Rectal smooth muscle tissue (tissue), 1 donor: ENCODE measurements around the gene GPR176.

Source experiments
- H3K27ac ChIP-seq: one replicate; pipeline ENCODE4 v1.7.0; 2013; ENCODE audit warnings: low read depth, low read length, inconsistent platforms
- H3K27me3 ChIP-seq: one replicate; pipeline ENCODE4 v1.7.0; 2013; ENCODE audit warnings: low read length; ENCODE audit not compliant: control insufficient read depth, insufficient read depth
- H3K36me3 ChIP-seq: one replicate; pipeline ENCODE4 v1.7.0; 2013; ENCODE audit warnings: low read length; ENCODE audit not compliant: control insufficient read depth, insufficient read depth
- H3K4me1 ChIP-seq: one replicate; pipeline ENCODE4 v1.7.0; 2013; ENCODE audit warnings: low read length; ENCODE audit not compliant: control insufficient read depth, insufficient read depth
- H3K4me3 ChIP-seq: one replicate; pipeline ENCODE4 v1.7.0; 2013; ENCODE audit warnings: low read length
- H3K9ac ChIP-seq: one replicate; pipeline ENCODE4 v1.7.0; 2013; ENCODE audit warnings: low read length

The GPR176 gene

DNA sequence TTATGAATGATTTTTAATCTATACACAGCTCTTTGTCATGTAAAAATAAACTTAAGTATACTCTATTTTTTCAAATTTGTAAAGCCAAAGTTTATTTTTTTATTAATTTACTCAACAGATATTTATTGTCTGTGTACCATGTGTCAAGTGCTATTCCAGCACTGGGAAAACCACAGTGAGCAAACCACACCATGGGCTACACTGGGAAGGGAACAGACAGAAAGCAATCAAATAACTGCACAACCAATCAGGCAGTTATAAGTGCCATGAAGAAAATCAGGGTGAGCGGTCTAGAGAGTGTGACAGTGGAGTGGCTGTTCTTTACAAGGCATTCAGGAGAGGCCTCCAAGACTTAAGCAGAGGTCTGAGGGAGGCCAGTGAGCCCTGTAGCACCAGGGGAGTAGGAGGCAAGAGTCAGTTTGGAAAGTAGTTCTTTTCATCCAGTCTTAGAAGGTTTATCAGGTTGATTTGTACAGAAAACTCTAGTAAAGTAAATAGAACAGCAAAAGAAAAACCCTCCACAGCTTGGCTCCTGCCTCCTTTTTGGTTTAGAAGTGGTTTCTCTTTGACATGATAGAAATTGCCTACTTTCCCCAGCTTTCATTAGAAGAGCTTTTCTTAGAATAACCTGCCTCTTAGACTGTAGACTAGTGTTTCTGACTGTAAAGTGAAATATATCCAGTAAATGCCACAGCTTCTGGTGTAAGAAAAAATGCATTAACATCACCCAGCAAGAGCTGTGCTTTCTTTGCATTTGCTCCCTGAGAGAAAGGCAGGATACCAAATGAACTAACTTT is 27.5 kb upstream of the GPR176 start:
- Histone ChIP-seq H3K4me1 (no peaks in the 10 kb centered on the region), H3K27ac (no peak overlapping the region), H3K27me3 (no peaks in the 10 kb centered on the region), H3K4me3 (no peak overlapping the region), H3K9ac (no peak overlapping the region), H3K36me3 (peaks cover 9% of the 10 kb centered on the region)

DNA sequence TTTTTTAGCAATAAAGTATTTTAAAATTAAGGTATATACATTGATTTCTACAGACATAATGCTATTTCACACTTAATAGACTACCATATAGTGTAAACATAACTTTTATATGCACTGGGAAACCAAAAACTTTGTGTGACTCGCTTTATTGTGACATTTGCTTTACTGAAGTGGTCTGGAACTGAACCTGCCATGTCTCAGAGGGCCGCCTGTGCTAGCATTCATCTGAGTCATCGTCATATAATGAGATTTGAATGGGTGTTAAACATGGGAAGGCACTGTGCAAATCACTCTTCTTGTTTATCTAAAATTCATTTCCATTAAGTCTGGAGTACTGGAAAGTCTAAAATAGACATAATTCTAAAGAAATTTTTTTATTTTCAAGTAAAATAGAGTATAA is 26.8 kb upstream of the GPR176 start:
- H3K4me1 ChIP-seq = no peaks in the 10 kb centered on the region
- H3K36me3 ChIP-seq = peaks cover 9% of the 10 kb centered on the region
- no peak overlapping the region for H3K4me3 ChIP-seq
- H3K27ac ChIP-seq = no peak overlapping the region
- no peak overlapping the region for H3K9ac ChIP-seq
- H3K27me3 ChIP-seq = no peaks in the 10 kb centered on the region

DNA sequence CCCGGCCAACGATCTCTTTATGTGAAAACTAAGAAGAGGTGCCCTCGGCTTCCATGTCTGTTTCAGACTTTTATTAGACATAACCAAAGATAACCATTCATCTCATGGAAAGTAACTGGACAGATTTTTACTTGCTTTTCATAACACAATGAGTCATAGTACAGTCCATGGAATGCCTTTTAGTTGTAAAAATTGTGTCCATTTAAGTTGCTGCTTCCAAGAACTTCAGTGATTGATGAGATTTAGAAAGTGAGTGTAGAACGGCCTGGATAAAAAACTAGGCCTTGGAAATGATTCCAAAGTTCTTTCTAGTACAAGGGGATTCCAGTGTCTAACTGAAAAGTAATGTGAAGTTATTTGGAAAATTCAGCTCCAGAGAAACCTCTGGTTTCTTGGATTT is 24.7 kb upstream of the GPR176 start:
- Histone ChIP-seq H3K27ac (no peak overlapping the region), H3K4me3 (no peak overlapping the region), H3K9ac (no peak overlapping the region), H3K36me3 (peaks cover 18% of the 10 kb centered on the region), H3K27me3 (no peaks in the 10 kb centered on the region), H3K4me1 (no peaks in the 10 kb centered on the region)

DNA sequence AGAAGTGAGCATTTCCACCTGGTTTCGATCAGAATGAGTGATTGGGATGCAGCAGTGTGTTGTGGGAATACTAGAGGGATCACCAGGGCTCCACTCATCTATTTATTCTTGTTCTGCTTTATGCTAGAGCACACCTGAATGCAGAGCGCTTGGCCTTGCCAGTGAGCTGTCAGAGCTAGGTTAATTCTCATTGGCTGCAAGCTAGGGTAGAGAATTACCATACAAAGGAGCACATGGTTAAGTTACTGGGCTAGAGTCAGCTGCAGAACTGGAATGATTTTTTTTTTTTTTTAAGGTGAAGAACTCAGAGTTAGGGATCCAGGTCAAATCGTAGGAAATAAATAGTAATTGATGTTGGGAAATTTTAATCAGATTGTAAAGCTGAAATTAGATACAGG is 22.7 kb upstream of the GPR176 start:
- Histone ChIP-seq H3K4me3 (no peak overlapping the region), H3K27me3 (no peaks in the 10 kb centered on the region), H3K4me1 (no peaks in the 10 kb centered on the region), H3K27ac (no peak overlapping the region), H3K9ac (no peak overlapping the region), H3K36me3 (peaks cover 15% of the 10 kb centered on the region)

DNA sequence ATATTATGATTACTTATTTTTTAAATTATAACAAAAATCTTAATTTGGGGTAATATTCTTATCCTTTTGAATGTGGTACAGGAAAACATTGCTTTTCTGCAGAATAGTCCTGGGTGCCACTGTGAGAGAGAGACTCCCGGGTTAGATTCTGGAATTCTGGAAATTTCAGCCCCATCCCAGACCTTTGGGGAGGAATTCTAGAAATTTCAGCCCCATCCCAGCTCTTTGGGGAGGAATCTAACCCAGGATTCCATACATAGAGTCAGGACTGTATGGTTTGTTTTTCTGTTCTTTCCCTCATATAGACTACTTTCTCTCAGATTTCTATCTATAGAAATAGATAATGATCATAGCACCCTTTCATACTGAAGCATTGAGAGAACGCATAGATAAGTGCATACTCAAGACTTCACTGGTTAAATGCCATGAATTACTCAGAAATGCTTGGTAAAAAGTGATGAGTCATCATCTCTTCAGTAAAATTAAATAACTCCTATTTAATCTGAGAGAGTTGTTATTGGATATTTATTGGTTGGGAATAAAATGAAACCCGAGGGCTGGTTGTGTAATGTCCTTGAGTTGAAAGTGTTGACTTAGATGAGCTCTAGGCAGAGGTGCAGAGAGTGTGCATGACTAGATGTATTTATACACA is 22.2 kb upstream of the GPR176 start:
- Histone ChIP-seq H3K9ac (no peak overlapping the region), H3K27ac (no peak overlapping the region), H3K4me3 (no peak overlapping the region), H3K4me1 (no peaks in the 10 kb centered on the region), H3K27me3 (no peaks in the 10 kb centered on the region), H3K36me3 (peaks cover 12% of the 10 kb centered on the region)

DNA sequence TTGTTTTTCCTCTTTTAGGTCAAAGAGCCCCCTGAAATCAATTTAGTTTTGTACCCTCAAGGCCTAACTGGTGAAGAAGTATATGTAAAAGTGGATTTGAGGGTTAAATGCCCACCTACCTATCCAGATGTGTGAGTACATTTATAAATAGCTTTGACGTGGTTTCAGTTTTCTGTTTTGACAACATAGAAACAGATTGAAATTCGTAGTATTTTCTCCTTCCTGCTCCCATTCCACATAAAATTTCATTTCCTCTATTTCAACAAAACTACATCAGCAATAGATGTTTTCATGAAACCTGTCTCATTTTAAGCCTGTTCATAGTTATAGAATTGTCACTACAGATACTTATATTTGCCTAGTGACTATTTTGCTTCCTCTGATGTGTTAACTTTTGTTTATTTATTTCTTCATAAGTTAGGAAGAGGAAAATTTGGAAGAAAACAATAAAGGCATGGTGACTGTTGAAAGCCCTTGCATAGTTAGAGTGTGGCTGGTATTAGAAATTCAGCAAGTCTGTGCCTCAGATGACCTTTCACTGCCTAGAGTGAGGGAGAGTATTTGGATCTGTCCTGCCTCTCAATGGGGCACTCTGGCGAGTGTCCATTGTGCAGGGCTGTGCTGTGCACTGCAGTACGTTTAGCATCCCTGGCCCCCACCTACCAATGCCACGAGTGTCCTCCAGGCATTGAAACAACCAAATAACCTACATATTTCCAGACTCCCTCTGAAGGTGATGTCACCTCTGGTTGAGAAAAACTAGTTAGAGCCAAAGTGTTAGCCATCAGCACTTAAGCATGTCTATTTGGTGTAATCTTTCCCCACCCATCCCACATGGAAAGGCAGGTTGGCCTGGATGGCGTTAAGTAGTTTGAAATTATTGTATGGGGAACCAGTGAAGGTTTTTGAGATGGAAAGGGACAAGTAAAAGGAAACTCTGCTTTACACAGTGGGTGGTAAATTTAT is 19.7 kb upstream of the GPR176 start:
- Histone ChIP-seq H3K36me3 (peaks cover 9% of the 10 kb centered on the region), H3K4me1 (peaks cover 1% of the 10 kb centered on the region)

DNA sequence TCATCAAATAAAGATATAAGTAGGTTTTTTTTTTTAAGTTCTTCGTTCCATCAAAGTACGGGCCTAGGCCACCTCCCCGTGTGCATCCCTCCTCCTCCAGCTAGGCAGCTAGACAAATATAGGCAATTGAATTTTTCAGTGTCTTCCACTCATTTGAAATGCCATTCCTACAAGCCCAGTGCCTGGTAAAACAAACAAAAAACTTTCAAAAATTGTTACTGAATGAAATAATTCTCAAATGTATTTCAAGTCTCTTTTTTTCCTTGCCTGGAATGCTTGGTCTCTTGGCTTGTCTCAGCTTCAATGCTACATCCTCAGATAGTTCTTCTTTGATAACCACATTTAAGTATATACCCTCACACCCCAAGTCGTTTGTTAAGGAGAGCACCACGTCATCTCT is 17.6 kb upstream of the GPR176 start:
- Histone ChIP-seq H3K4me3 (no peak overlapping the region), H3K36me3 (peaks cover 9% of the 10 kb centered on the region), H3K9ac (no peak overlapping the region), H3K27ac (no peak overlapping the region), H3K27me3 (no peaks in the 10 kb centered on the region), H3K4me1 (peaks cover 4% of the 10 kb centered on the region)

More for the DNA sequence above, 19.7 kb upstream of the GPR176 start:
- no peak overlapping the region for H3K9ac ChIP-seq
- H3K27me3 ChIP-seq = no peaks in the 10 kb centered on the region
- no peak overlapping the region for H3K4me3 ChIP-seq
- no peak overlapping the region for H3K27ac ChIP-seq

DNA sequence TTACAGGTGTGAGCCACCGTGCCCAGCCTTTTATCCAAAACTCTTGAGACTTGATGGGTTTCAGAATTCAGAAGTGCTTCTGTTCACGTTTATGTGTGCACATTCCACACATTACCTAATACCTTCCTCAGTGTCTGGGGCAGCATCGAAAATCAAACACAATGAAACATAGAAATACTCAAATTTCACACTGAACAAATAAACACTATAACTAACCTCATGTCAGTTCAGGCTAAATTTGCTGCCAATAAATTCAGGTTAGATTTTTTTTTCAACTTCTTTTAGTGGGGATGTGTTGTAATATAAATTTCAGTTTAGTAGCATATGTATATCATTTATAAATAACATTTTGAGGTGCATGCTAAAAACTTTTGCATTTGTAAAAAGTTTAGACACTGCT is 16.6 kb upstream of the GPR176 start:
- no peak overlapping the region for H3K9ac ChIP-seq
- no peak overlapping the region for H3K4me3 ChIP-seq
- H3K4me1 ChIP-seq = peaks cover 4% of the 10 kb centered on the region
- no peak overlapping the region for H3K27ac ChIP-seq
- peaks cover 9% of the 10 kb centered on the region for H3K36me3 ChIP-seq
- H3K27me3 ChIP-seq = no peaks in the 10 kb centered on the region

DNA sequence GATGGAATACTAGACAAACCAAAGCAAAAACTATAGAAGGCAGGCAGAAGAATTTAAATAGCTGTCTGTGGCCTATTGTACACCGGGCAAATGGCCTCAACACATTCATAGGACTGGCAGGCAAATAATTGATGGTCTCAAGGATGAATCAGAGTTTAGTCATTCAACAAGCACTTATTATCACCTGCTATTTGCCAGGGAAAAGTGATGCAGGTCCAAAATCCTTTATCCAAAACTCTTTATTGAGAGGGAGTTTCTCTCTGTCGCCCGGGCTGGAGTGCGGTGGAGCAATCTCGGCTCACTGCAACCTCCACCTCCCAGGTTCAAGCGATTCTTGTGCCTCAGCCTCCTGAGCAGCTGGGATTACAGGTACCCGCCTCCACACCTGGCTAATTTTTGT is 16.1 kb upstream of the GPR176 start:
- H3K27ac ChIP-seq = no peak overlapping the region
- H3K36me3 ChIP-seq = peaks cover 9% of the 10 kb centered on the region
- H3K9ac ChIP-seq = no peak overlapping the region
- H3K4me3 ChIP-seq = no peak overlapping the region
- H3K27me3 ChIP-seq = no peaks in the 10 kb centered on the region
- H3K4me1 ChIP-seq = peaks cover 4% of the 10 kb centered on the region

DNA sequence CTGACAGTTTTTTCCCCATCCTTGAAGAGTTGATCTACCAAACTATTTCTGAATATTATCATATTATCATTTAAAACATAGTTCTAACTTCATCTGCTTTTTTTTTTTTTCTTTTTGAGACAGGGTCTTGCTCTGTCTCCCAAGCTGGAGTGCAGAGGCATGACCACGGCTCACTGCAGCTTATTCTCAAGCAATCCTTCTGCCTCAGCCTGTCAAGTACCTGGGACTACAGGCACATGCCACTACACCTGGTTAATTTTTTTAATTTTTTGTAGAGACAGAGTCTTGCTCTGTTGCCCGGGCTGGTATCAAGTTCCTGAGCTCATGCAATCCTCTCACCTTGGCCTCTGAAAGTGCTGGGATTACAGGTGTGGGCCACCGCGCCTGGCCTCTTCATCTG is 15.2 kb upstream of the GPR176 start:
- Histone ChIP-seq H3K27me3 (no peaks in the 10 kb centered on the region), H3K4me1 (peaks cover 4% of the 10 kb centered on the region), H3K36me3 (peaks cover 3% of the 10 kb centered on the region), H3K27ac (no peak overlapping the region), H3K9ac (no peak overlapping the region), H3K4me3 (no peak overlapping the region)

DNA sequence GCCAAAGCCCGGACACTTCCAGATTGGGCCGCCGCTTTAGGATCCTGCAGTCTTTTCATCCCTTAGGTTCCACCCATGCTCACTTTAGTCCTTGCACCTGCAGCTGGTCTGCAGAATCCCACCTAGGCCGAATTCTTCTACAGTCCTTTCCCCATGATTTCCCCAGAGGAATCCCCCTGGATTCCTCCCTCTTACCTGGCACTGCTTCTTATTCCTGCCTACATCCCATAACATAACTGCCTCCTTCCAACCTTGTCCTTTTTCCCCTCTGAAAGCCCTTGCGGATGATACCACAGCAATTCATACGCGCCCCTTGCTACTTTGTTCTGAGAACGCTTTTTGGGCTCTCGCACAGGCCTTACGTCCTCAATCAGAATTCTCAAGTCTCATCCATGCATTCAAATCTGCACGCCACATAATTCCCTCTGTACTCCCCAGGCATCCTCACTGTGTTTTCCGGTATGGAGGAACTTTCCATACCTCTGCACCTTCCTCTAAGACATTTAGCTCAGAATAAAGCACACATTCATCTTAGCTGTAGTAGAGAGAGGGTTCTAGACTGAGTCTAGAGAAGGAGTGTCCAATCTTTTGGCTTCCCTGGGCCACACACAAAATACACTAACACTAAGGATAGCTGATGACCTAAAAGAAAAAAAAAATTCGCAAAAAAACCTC is 14.5 kb upstream of the GPR176 start:
- Histone ChIP-seq H3K27me3 (no peaks in the 10 kb centered on the region), H3K4me3 (peak overlapping the region; percentile 87), H3K36me3 (no peaks in the 10 kb centered on the region), H3K27ac (peak overlapping the region; percentile 74), H3K4me1 (peaks cover 4% of the 10 kb centered on the region), H3K9ac (peak overlapping the region; percentile 33)

DNA sequence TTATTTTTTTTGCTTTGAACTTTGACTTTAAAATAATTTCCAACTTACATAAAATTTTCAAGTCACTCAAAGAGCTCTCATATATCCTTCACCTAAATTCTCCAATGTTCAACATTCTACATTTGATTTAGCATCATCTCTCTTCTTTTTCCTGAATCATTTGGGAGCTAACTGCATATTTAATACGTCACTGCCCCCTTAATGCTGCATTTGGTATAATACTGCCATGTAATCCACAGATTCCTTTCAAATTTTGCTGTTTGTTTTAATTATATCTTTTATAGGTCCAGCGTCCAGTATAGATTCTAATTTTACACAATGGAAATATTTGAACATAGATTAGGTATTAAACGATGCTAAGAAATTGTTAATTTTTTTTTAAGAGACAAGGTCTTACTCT is 11.5 kb upstream of the GPR176 start:
- Histone ChIP-seq H3K9ac (no peak overlapping the region), H3K4me3 (no peak overlapping the region), H3K4me1 (peaks cover 4% of the 10 kb centered on the region), H3K36me3 (no peaks in the 10 kb centered on the region), H3K27ac (no peak overlapping the region), H3K27me3 (no peaks in the 10 kb centered on the region)
